SIG-M5 treated with dmso at 0.1 percent for 504 hours (cell line): ENCODE data around the gene CDR2.
"Not testable (repeated sequence)": the region's sequence is repeated elsewhere in the genome, so short reads cannot be mapped to it uniquely, and the experiment has no call there.

Experiments used
- DNase-seq: peaks from one replicate; lab custom pipeline; 2025; ENCODE audit not compliant: unreplicated experiment; lab: John Stamatoyannopoulos, UW

CDR2 gene

GRCh38 chr16:22374311-22375116 is at the start of gene CDR2:
CDR2 (minus strand) TSS chr16:22374619; CDS start chr16:22374309, 310 bp downstream.
- peak; percentile 94 for DNase-seq

- DNase-seq = no peak
Measured at GRCh38 chr16:22423716-22424115, 49.3 kb upstream of the CDR2 start.

GRCh38 chr16:22421136-22421535 is 46.7 kb upstream of the CDR2 start:
- DNase-seq = no peak

- DNase-seq = no peak
Measured at GRCh38 chr16:22420606-22421135, 46.3 kb upstream of the CDR2 start.

GRCh38 chr16:22419908-22420307 is 45.5 kb upstream of the CDR2 start:
- no peak for DNase-seq

GRCh38 chr16:22418826-22419225 is 44.4 kb upstream of the CDR2 start:
- no peak for DNase-seq

- DNase-seq = not testable (repeated sequence)
Measured at GRCh38 chr16:22417798-22418197, 43.4 kb upstream of the CDR2 start.

GRCh38 chr16:22417019-22417418 is 42.6 kb upstream of the CDR2 start:
- DNase-seq = peak; percentile 94

- no peak for DNase-seq
Measured at GRCh38 chr16:22413819-22414218, 39.4 kb upstream of the CDR2 start.

- DNase-seq = no peak
Measured at GRCh38 chr16:22407486-22407885, 33.1 kb upstream of the CDR2 start.

GRCh38 chr16:22402191-22402590 is 27.8 kb upstream of the CDR2 start:
- DNase-seq = no peak

- no peak for DNase-seq
Measured at GRCh38 chr16:22400900-22401299, 26.5 kb upstream of the CDR2 start.

GRCh38 chr16:22397931-22398330 is 23.5 kb upstream of the CDR2 start:
- no peak for DNase-seq

GRCh38 chr16:22397464-22397863 is 23.0 kb upstream of the CDR2 start:
- no peak for DNase-seq

GRCh38 chr16:22395960-22396359 is 21.5 kb upstream of the CDR2 start:
- DNase-seq = no peak

GRCh38 chr16:22394121-22394520 is 19.7 kb upstream of the CDR2 start:
- DNase-seq = no peak

- no peak for DNase-seq
Measured at GRCh38 chr16:22388101-22388644, 13.8 kb upstream of the CDR2 start.

- DNase-seq = no peak
Measured at GRCh38 chr16:22386976-22387375, 12.6 kb upstream of the CDR2 start.

- DNase-seq = no peak
Measured at GRCh38 chr16:22385196-22385595, 10.8 kb upstream of the CDR2 start.

- DNase-seq = no peak
Measured at GRCh38 chr16:22383827-22384226, 9.4 kb upstream of the CDR2 start.

GRCh38 chr16:22381392-22381791 is 7.0 kb upstream of the CDR2 start:
- DNase-seq = no peak

GRCh38 chr16:22380529-22380928 is 6.1 kb upstream of the CDR2 start:
- no peak for DNase-seq
